ENCODE results near the gene BBS5.

DNA sequence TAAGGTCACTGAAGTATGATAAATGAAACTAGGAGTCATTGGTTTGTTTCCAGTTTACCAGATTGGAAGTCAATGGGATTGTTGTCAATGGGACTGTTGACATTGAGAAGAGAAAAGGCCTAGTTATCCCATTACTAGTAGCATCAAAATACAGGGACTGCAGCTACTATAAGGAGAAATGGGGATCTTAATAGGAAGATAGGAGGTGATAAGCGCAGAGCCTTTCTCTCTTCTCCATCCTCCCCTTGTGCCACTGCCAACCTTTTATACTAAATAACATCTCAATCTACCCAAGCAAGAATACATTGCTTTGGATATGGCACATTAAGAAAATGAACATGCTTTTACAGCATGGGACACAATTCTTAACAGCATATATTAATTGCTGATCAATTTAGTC, 10.5 kb upstream of the BBS5 start:
- TF ChIP-seq, protein P1, sequence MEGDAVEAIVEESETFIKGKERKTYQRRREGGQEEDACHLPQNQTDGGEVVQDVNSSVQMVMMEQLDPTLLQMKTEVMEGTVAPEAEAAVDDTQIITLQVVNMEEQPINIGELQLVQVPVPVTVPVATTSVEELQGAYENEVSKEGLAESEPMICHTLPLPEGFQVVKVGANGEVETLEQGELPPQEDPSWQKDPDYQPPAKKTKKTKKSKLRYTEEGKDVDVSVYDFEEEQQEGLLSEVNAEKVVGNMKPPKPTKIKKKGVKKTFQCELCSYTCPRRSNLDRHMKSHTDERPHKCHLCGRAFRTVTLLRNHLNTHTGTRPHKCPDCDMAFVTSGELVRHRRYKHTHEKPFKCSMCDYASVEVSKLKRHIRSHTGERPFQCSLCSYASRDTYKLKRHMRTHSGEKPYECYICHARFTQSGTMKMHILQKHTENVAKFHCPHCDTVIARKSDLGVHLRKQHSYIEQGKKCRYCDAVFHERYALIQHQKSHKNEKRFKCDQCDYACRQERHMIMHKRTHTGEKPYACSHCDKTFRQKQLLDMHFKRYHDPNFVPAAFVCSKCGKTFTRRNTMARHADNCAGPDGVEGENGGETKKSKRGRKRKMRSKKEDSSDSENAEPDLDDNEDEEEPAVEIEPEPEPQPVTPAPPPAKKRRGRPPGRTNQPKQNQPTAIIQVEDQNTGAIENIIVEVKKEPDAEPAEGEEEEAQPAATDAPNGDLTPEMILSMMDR (IDR thresholded peaks at IDR 0.05), result no peak
- TF ChIP-seq POLR2A (IDR thresholded peaks at IDR 0.05) (no peak), POLR2AphosphoS5 (IDR thresholded peaks at IDR 0.05) (no peak)
